Measurements from ENCODE around the gene FOXO3B.
"Not testable (repeated sequence)": the region's sequence is repeated elsewhere in the genome, so short reads cannot be mapped to it uniquely, and the experiment has no call there.

GRCh38 chr17:18682668-18683067, 554 bp upstream of the FOXO3B start:
- not testable (repeated sequence) for TF ChIP-seq CTCF, POLR2A (IDR thresholded peaks at IDR 0.05)

All from esophagus squamous epithelium (tissue), 4 donors.